ENCODE data around the gene TMEM234. TPM values are rescaled to one million over a fixed set of nuclear protein-coding genes. Genes with fewer than 3 reads are reported as not detected.
A peak's percentile ranks its signal among the peaks of the same experiment; 100 is the strongest.
"Not testable (repeated sequence)": the region's sequence is repeated elsewhere in the genome, so short reads cannot be mapped to it uniquely, and the experiment has no call there.

The TMEM234 gene
- total RNA-seq (2014; rRNA removed; shearing (Covaris generic); ENCODE audit: low replicate concordance) = 12.2 and 14.5 TPM in 2 replicates

GRCh38 chr1:32221980-32222755, at the start of gene TMEM234, which contains the start of gene EIF3I:
Gene TMEM234, minus strand, starts transcription at chr1:32222353. Its CDS starts 31 bp downstream, at chr1:32222322.
Gene EIF3I, plus strand, starts transcription at chr1:32222407. Its CDS starts 35 bp downstream, at chr1:32222442.
- DNase-seq = peak; percentile 91
- Histone ChIP-seq H3K27me3 (no peaks in the 10 kb centered on the region), H3K4me3 (peak within 1 kb of the TSS; percentile 98), H3K36me3 (peaks cover 57% of the 10 kb centered on the region), H3K9me3 (no peaks in the 10 kb centered on the region)

- DNase-seq = no peak
- Histone ChIP-seq H3K36me3 (no peaks in the 10 kb centered on the region), H3K4me3 (no peak overlapping the region), H3K9me3 (no peaks in the 10 kb centered on the region), H3K27me3 (no peaks in the 10 kb centered on the region)
Measured at GRCh38 chr1:32269744-32270143, 47.6 kb upstream of the TMEM234 start.

GRCh38 chr1:32266921-32267591, 44.9 kb upstream of the TMEM234 start:
- Histone ChIP-seq H3K36me3 (no peaks in the 10 kb centered on the region), H3K27me3 (no peaks in the 10 kb centered on the region), H3K9me3 (no peaks in the 10 kb centered on the region), H3K4me3 (no peak overlapping the region)
- DNase-seq = no peak

GRCh38 chr1:32265846-32266245, 43.7 kb upstream of the TMEM234 start:
- no peak for DNase-seq
- no peak overlapping the region for H3K4me3 ChIP-seq

GRCh38 chr1:32263744-32264143, 41.6 kb upstream of the TMEM234 start:
- Histone ChIP-seq H3K9me3 (no peaks in the 10 kb centered on the region), H3K4me3 (no peak overlapping the region), H3K36me3 (no peaks in the 10 kb centered on the region), H3K27me3 (no peaks in the 10 kb centered on the region)
- DNase-seq = no peak

More at GRCh38 chr1:32265846-32266245, 43.7 kb upstream of the TMEM234 start:
- Histone ChIP-seq H3K27me3 (no peaks in the 10 kb centered on the region), H3K36me3 (no peaks in the 10 kb centered on the region), H3K9me3 (no peaks in the 10 kb centered on the region)

GRCh38 chr1:32263236-32263593, 41.1 kb upstream of the TMEM234 start:
- DNase-seq, H3K4me3 ChIP-seq, H3K9me3 ChIP-seq, H3K36me3 ChIP-seq, H3K27me3 ChIP-seq: not testable (repeated sequence)

GRCh38 chr1:32257227-32257508, 35.0 kb upstream of the TMEM234 start:
- no peak for DNase-seq
- Histone ChIP-seq H3K4me3 (no peak overlapping the region), H3K9me3 (no peaks in the 10 kb centered on the region), H3K27me3 (no peaks in the 10 kb centered on the region), H3K36me3 (no peaks in the 10 kb centered on the region)

- Histone ChIP-seq H3K4me3 (no peak overlapping the region), H3K27me3 (no peaks in the 10 kb centered on the region), H3K9me3 (no peaks in the 10 kb centered on the region), H3K36me3 (no peaks in the 10 kb centered on the region)
- no peak for DNase-seq
Measured at GRCh38 chr1:32256473-32257226, 34.5 kb upstream of the TMEM234 start.

- Histone ChIP-seq H3K27me3 (no peaks in the 10 kb centered on the region), H3K9me3 (no peaks in the 10 kb centered on the region)
- DNase-seq = no peak
Measured at GRCh38 chr1:32255072-32256071, 33.2 kb upstream of the TMEM234 start.

GRCh38 chr1:32250893-32251716, 29.0 kb upstream of the TMEM234 start, which contains the start of gene LCK:
Gene LCK, plus strand, starts transcription at chr1:32251265. Its CDS starts 23,065 bp downstream, at chr1:32274330.
- Histone ChIP-seq H3K36me3 (no peaks in the 10 kb centered on the region), H3K27me3 (no peaks in the 10 kb centered on the region), H3K4me3 (no peak within 1 kb of the TSS), H3K9me3 (no peaks in the 10 kb centered on the region)
- DNase-seq = no peak

More at GRCh38 chr1:32255072-32256071, 33.2 kb upstream of the TMEM234 start:
- no peaks in the 10 kb centered on the region for H3K36me3 ChIP-seq
- no peak overlapping the region for H3K4me3 ChIP-seq

- no peak for DNase-seq
- no peaks in the 10 kb centered on the region for H3K36me3 ChIP-seq
- H3K4me3 ChIP-seq = no peak overlapping the region
- no peaks in the 10 kb centered on the region for H3K27me3 ChIP-seq
- no peaks in the 10 kb centered on the region for H3K9me3 ChIP-seq
Measured at GRCh38 chr1:32249831-32250525, 27.8 kb upstream of the TMEM234 start.

GRCh38 chr1:32247983-32248889, 26.1 kb upstream of the TMEM234 start:
- DNase-seq = peak; percentile 65
- Histone ChIP-seq H3K36me3 (no peaks in the 10 kb centered on the region), H3K27me3 (no peaks in the 10 kb centered on the region), H3K4me3 (no peak overlapping the region), H3K9me3 (no peaks in the 10 kb centered on the region)

- DNase-seq = no peak
- H3K27me3 ChIP-seq = no peaks in the 10 kb centered on the region
- no peaks in the 10 kb centered on the region for H3K9me3 ChIP-seq
- H3K4me3 ChIP-seq = no peak overlapping the region
- no peaks in the 10 kb centered on the region for H3K36me3 ChIP-seq
Measured at GRCh38 chr1:32247452-32247851, 25.3 kb upstream of the TMEM234 start.

- no peaks in the 10 kb centered on the region for H3K27me3 ChIP-seq
- no peaks in the 10 kb centered on the region for H3K9me3 ChIP-seq
- H3K36me3 ChIP-seq = no peaks in the 10 kb centered on the region
- H3K4me3 ChIP-seq = no peak within 1 kb of the TSS
- peak; percentile 73 for DNase-seq
Measured at GRCh38 chr1:32246888-32247273, 24.7 kb upstream of the TMEM234 start, which contains the start of gene FAM167B. Gene FAM167B, plus strand, starts transcription at chr1:32247222. Its CDS starts 200 bp downstream, at chr1:32247422.
